Measurements from ENCODE around the gene NR4A1. TPM values are rescaled to one million over a fixed set of nuclear protein-coding genes. Genes with fewer than 3 reads are reported as not detected.

The NR4A1 gene
- total RNA-seq, 1 donor from 2014 or later: 2.3 TPM

- TF ChIP-seq EZH2 (IDR thresholded peaks at IDR 0.05; ENCODE audit: insufficient read depth, low read length) (no peak), CTCF (IDR thresholded peaks at IDR 0.05; ENCODE audit: insufficient read depth, low read depth, low read length) (no peak)
- no peak for FAIRE-seq
- Histone ChIP-seq H3K36me3 (ENCODE audit: insufficient read depth, low read length) (no peaks in the 10 kb centered on the region), H3K9ac (ENCODE audit: low read length) (no peak overlapping the region), H3K9me3 (ENCODE audit: insufficient read depth, low read depth, low read length) (no peaks in the 10 kb centered on the region), H3K4me3 (ENCODE audit: insufficient read depth, low read depth, low read length) (no peak overlapping the region), H3K27ac (ENCODE audit: low read depth, low read length) (no peak overlapping the region), H2AFZ (ENCODE audit: low read depth, low read length) (no peak overlapping the region), H3K27me3 (ENCODE audit: insufficient read depth, low read length) (peaks cover 20% of the 10 kb centered on the region), H3K4me1 (ENCODE audit: insufficient read depth, low read length) (peaks cover 4% of the 10 kb centered on the region), H3K4me2 (ENCODE audit: low read length) (no peak overlapping the region), H3K79me2 (ENCODE audit: insufficient read depth, low read length) (no peaks in the 10 kb centered on the region), H4K20me1 (ENCODE audit: insufficient read depth, low read length) (peaks cover 16% of the 10 kb centered on the region)
- peaks cover 26% of the 10 kb centered on the region for H3K36me3 Mint-ChIP-seq (ENCODE audit: low read depth, unreplicated experiment)
- no peak for DNase-seq (ENCODE audit: low read depth)
- H3K4me3 Mint-ChIP-seq (ENCODE audit: unreplicated experiment): no peak overlapping the region
- peaks cover 6% of the 10 kb centered on the region for H3K4me1 Mint-ChIP-seq (ENCODE audit: low read depth, unreplicated experiment)
- no peak overlapping the region for H3K27ac Mint-ChIP-seq (ENCODE audit: unreplicated experiment)
- H3K27me3 Mint-ChIP-seq (ENCODE audit: low read depth, unreplicated experiment): peaks cover 60% of the 10 kb centered on the region
- peaks cover 3% of the 10 kb centered on the region for H3K9me3 Mint-ChIP-seq (ENCODE audit: unreplicated experiment)
Observed at GRCh38 chr12:52086944-52087835, 35.9 kb downstream of the NR4A1 start.

- H3K4me3 ChIP-seq (ENCODE audit: insufficient read depth, low read depth, low read length): no peak overlapping the region
- H3K9ac ChIP-seq (ENCODE audit: low read length): no peak overlapping the region
- H3K36me3 ChIP-seq (ENCODE audit: insufficient read depth, low read length): no peaks in the 10 kb centered on the region
- no peak overlapping the region for H2AFZ ChIP-seq (ENCODE audit: low read depth, low read length)
- H3K4me1 Mint-ChIP-seq (ENCODE audit: low read depth, unreplicated experiment): peaks cover 2% of the 10 kb centered on the region
- no peaks in the 10 kb centered on the region for H3K4me1 ChIP-seq (ENCODE audit: insufficient read depth, low read length)
- H4K20me1 ChIP-seq (ENCODE audit: insufficient read depth, low read length): peaks cover 6% of the 10 kb centered on the region
- no peak for FAIRE-seq
- H3K27me3 Mint-ChIP-seq (ENCODE audit: low read depth, unreplicated experiment): peaks cover 65% of the 10 kb centered on the region
- H3K79me2 ChIP-seq (ENCODE audit: insufficient read depth, low read length): no peaks in the 10 kb centered on the region
- H3K36me3 Mint-ChIP-seq (ENCODE audit: low read depth, unreplicated experiment): peaks cover 26% of the 10 kb centered on the region
- H3K27me3 ChIP-seq (ENCODE audit: insufficient read depth, low read length): peaks cover 26% of the 10 kb centered on the region
- peaks cover 3% of the 10 kb centered on the region for H3K9me3 Mint-ChIP-seq (ENCODE audit: unreplicated experiment)
- no peak overlapping the region for H3K4me3 Mint-ChIP-seq (ENCODE audit: unreplicated experiment)
- TF ChIP-seq EZH2 (IDR thresholded peaks at IDR 0.05; ENCODE audit: insufficient read depth, low read length) (no peak), CTCF (IDR thresholded peaks at IDR 0.05; ENCODE audit: insufficient read depth, low read depth, low read length) (no peak)
- DNase-seq (ENCODE audit: low read depth): no peak
- no peak overlapping the region for H3K27ac ChIP-seq (ENCODE audit: low read depth, low read length)
- no peak overlapping the region for H3K27ac Mint-ChIP-seq (ENCODE audit: unreplicated experiment)
- H3K9me3 ChIP-seq (ENCODE audit: insufficient read depth, low read depth, low read length): no peaks in the 10 kb centered on the region
- H3K4me2 ChIP-seq (ENCODE audit: low read length): no peak overlapping the region
Observed at GRCh38 chr12:52087961-52088820, 36.9 kb downstream of the NR4A1 start.

Data from astrocyte (in vitro differentiated cells and primary cell).